GM10847 (cell line): ENCODE results near the gene PSME3.

Source experiments
- POLR2A ChIP-seq: IDR thresholded peaks from 2 replicates; pipeline ENCODE4 v1.6.1; 2011; ENCODE audit not compliant: insufficient read length; ENCODE audit errors: extremely low read depth

Gene PSME3

DNA sequence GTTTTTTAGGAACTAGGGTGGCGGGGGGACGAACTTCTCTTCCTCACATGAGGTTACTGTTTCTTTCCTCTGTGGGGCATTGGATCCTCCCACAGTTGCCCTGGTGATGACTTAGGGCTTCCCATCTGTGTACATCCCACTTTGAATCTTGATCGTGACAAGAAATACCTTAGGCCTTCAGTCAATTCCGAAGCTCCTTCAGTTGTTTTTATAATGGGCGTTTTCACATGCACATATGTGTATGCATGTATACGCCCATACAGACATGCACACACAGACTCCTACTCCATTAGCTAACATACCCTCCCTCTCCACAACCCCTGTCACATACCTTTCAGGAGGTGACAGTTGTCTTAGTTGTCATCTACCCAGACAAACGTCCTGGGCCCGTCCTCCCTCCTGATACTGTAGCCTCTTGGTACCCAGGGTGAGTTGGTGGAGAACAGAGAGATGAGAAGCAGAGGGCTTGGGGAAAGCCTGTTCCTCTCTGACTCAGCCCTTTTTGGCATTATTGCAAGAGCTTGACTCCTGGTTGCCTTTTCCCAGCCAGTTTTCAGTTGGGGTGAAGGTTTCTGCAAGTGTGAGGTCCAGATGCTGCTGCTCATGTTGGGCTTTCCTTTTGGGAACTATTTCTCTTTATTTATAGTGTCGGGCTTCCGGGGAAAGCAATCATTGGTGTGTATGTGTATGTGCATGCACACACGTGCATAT, 8.9 kb downstream of the PSME3 start:
- no peak for TF ChIP-seq POLR2A

DNA sequence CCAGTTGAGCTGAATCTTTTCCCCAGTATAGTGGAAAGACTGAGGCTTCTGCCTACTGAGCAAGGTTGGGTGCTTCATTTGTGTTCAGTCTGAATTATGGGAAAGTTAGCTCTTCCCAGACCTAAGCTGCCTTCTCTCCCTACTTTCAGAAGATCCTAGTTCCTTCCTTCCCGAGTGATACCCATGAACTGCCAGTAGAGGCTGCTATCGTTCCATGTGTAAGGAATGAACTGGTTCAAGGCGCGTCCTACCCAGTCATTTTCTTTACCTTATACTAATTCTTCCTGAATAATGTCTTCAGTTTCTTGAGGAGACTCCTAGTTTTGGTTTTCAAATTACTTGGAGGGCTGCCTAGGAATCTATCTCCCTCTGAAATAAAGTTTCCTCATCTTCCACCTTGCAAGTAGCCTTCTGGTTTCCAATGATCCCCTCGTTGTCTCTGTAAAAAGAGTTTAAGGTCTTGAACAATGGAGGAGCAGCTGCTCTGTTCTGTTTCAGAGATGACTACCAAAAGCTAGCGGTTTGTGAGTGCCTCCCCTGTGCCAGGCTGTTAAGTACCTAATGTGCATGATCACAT, 10.2 kb downstream of the PSME3 start:
- no peak for TF ChIP-seq POLR2A

DNA sequence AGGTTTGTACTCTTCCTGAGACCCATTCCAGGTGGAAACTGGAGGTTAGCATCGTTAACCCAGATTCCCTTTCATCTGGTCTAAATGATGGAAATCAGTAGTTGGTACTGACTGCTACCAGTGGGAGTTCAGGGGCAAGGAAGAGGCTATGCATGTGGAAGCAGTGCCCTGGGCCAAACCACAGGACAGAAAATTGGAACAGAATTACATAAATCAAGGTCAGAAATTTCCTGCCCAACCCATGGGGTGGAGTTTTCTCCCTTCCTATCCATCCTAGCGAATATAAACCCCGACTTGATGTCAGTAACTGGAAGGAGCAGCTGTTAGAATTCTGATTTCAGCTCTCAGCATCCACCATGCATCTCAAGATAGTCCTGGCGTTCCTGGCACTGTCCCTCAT, 11.1 kb downstream of the PSME3 start, which contains the start of gene AOC2:
Gene AOC2 (plus strand): TSS at position 310 of the 400 bp plus-strand sequence. CDS start 47 bp downstream, at position 357.
- no peak for TF ChIP-seq POLR2A

DNA sequence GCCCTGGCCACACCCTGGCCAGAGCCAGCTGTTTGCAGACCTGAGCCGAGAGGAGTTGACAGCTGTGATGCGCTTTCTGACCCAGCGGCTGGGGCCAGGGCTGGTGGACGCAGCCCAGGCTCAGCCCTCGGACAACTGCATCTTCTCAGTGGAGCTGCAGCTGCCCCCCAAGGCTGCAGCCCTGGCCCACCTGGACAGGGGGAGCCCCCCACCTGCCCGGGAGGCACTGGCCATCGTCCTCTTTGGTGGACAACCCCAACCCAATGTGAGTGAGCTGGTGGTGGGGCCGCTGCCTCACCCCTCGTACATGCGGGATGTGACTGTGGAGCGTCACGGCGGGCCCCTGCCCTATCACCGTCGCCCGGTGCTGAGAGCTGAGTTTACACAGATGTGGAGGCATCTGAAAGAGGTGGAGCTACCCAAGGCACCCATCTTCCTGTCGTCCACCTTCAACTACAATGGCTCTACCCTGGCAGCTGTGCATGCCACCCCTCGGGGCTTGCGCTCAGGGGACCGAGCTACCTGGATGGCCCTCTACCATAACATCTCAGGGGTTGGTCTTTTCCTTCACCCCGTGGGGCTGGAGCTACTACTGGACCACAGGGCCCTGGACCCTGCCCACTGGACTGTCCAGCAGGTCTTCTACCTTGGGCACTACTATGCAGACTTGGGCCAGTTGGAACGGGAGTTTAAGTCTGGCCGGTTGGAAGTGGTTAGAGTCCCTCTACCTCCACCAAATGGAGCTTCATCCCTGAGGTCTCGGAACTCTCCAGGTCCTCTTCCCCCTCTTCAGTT, 11.8 kb downstream of the PSME3 start:
- TF ChIP-seq POLR2A: no peak

DNA sequence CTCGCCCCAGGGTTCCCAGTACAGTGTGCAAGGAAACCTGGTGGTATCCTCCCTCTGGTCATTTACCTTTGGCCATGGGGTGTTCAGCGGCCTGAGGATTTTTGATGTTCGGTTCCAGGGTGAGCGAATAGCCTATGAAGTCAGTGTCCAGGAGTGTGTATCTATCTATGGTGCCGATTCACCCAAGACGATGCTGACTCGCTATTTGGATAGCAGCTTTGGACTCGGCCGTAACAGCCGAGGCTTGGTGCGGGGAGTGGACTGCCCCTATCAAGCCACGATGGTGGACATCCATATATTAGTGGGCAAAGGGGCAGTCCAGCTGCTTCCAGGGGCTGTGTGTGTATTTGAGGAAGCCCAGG, 12.3 kb downstream of the PSME3 start:
- no peak for TF ChIP-seq POLR2A

DNA sequence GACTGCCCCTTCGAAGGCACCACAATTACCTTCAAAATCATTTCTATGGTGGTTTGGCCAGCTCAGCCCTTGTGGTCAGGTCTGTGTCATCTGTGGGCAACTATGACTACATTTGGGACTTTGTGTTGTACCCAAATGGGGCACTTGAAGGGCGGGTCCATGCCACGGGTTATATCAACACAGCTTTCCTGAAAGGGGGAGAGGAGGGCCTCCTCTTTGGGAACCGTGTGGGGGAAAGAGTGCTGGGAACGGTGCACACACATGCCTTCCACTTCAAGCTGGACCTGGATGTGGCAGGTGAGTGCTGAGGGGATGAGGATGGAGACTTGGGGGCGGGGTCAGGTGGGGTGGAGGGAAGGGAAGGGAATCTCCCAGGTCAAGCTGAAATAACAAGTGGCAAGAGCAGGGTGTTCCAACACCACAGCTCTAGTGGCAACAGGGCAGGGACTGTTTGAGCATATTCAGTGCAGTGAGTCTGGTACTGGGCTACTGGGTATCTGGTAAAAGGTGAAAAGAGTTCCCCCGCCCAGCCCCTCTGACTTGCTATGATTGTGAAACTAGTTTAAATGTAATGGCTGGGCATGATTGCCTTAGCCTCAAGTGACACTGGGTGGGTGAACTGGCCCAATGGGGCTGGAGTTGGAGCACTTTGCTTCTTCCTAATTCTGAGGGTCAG, 12.9 kb downstream of the PSME3 start:
- TF ChIP-seq POLR2A: no peak

DNA sequence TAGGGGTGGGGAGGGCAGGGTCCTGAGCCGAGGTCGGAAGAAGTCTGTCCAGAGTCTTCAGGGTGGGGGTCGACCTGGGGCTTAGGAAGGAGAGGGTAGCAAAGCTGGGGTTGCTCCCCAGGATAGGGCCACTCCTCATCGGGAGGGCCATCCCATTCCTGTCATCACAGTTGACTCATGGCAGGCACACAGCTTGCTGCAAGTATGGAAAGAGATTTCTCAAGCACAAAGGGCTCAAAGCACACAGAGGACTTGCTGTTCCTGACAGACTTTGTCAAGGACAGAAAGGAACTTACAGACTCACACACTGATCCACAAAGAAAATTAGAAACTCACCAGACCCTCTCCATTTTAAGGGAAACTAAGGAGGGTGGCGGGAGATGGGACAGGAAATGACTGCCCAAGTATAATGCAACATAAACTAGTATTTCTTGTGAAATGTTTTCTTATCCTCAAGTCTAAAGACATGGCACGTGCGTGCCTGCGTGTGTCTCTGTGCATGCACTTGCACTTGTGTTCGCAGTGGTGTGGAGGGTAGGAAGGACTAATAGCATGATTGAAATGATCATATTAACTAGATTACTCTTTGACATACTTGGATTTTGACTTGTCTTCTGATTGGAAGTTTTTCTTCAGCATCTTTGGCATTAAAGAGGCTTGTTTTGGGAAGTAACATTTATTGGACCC, 13.5 kb downstream of the PSME3 start:
- no peak for TF ChIP-seq POLR2A

DNA sequence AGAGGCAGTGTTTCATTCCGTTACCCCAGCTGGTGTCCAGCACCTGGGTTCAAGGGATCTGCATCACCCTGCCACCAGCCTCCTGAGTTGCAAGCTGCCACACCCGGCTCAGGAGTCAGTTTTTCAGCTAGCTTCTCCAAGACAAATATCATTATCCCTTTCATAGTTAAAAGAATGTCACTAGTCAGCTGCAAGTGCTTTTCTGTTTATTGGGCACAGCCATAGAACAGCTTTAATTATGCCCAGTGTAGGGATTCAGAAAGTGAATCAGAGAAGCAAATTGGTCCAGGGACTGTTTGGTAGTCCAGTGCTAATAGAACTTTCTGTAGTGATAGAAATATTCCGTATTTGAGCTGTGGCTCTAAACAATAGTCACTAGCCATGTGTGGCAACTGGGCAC, 14.9 kb downstream of the PSME3 start:
- no peak for TF ChIP-seq POLR2A

DNA sequence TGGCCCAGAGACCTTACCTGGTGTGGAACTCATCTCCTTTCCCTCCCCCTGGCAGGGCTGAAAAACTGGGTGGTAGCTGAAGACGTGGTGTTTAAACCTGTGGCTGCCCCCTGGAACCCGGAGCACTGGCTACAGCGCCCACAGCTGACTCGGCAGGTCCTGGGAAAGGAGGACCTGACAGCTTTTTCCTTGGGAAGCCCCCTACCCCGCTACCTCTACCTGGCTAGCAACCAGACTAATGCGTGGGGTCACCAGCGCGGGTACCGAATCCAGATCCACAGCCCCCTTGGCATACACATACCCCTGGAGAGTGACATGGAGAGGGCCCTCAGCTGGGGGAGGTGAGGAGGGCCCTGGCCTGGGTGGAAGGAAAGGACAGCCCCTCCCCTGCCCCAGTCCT, 15.8 kb downstream of the PSME3 start:
- no peak for TF ChIP-seq POLR2A

DNA sequence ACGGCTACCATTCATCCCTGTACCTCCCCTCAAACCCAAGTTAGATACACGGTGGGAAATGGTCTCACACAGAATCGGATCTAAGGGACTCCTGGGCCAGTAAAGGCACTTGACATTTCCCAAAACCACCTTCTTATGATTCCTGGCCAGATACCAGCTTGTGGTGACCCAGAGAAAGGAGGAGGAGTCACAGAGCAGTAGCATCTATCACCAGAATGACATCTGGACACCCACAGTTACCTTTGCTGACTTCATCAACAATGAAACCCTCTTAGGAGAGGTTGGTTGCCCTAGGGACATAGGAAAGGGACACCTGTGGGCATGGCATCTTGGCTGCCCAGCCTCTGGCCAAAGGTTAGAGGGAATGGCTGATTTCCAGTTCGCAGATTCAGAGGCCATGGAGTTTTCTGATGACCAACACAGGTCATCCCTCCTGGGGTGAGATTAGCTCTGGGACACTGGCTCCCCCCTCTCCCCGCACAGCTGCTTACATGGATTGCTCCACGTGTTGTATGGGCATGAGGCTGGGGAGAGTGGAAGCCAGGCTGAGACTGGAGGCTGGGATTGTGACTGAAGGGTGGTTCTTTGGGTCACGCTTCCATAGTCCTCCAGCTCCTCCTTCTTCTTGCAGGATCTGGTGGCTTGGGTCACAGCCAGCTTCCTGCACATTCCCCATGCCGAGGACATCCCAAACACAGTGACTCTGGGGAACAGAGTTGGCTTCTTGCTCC, 16.4 kb downstream of the PSME3 start:
- no peak for TF ChIP-seq POLR2A

DNA sequence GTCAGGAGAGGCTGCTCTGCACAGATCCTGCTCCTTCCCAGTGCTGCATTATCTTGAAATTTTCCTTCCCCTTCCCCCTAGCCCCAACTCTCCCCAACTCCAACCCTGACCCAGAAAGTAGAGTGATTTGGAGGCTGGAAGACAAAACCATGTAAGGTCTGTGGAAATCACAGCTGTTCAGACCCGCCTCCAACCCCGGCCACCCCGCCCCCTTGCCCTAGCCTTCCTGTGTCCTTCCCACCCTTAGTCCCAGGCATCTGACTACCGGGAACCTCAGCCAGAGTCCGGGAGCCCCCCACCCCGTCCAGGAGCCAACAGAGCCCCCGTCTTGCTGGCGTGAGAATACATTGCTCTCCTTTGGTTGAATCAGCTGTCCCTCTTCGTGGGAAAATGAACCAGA, 17.8 kb downstream of the PSME3 start, which contains the start of gene AOC3:
Gene AOC3 (plus strand): TSS at position 246 of the 400 bp plus-strand sequence. CDS start 145 bp downstream, at position 391.
- TF ChIP-seq POLR2A: no peak

DNA sequence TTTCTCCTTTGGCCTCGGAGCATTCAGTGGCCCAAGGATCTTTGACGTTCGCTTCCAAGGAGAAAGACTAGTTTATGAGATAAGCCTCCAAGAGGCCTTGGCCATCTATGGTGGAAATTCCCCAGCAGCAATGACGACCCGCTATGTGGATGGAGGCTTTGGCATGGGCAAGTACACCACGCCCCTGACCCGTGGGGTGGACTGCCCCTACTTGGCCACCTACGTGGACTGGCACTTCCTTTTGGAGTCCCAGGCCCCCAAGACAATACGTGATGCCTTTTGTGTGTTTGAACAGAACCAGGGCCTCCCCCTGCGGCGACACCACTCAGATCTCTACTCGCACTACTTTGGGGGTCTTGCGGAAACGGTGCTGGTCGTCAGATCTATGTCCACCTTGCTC, 19.2 kb downstream of the PSME3 start:
- TF ChIP-seq POLR2A: no peak

DNA sequence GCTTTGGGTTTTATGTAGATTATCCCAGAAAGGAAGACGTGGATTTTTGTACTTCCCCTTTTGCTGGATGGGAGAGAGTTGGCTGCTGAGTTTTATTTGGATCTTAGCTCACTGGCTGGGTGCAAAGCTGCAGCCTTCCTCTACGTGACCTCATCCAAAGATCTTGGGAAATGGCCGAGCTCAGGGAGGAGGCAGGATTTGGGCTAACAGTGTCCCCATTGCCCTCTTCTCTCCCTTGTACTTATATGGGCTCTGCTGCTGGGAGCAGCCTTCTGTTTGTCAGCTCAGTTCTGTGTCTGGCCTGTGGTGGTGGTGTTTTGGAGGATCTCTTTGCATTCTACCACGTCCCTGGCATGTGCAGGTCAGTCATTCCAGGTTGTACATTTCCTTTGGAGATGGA, 19.8 kb downstream of the PSME3 start:
- TF ChIP-seq POLR2A: no peak

DNA sequence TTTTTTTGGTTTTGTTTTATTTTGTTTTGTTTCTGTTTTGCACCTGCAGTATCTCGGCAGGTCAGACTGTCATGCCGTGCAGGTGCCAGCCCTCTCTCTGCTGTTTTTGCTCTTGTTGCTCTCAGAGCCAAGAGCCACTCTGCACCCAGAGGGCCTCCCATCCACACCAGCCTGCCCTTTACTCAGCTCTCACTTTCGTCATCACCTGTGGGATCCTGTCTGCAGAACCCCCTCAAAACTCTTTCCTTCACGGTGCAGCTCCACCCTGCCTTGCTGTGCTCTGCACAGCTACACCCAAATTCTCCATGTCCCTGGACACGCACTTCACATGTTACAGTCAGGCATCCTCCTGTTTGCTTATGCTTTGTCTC, 20.4 kb downstream of the PSME3 start:
- TF ChIP-seq POLR2A: no peak
